ENCODE data around the gene MED22.
A peak's percentile ranks its signal among the peaks of the same experiment; 100 is the strongest.
"Not testable (repeated sequence)": the region's sequence is repeated elsewhere in the genome, so short reads cannot be mapped to it uniquely, and the experiment has no call there.

The MED22 gene

DNA sequence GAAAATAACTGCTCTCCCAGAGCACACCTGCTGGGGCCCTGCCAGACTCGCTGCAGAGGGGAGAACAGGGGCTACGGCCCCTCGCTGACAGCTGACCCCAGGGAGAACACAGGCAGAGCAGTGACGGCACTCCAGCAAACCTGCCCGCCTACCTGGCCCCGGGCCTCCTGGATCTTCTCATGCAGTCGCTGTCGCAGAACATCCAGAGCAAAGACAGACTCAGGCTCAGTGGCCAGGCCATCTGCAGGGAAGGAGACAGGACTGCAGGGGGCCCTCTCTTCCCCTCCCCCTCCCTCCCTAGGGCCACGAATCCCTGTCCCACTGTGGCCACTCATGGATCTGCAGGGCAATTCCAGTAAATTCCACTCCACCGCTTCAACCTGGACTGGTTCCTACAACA is 14.4 kb downstream of the MED22 start:
- Mint-ChIP-seq H3K36me3 (ENCODE audit: insufficient read depth) (peaks cover 63% of the 10 kb centered on the region), H3K27me3 (no peaks in the 10 kb centered on the region), H3K9me3 (no peaks in the 10 kb centered on the region), H3K4me1 (ENCODE audit: low read depth in 2 of 2) (peaks cover 17 to 18% of the 10 kb centered on the region in 2 donors), H3K27ac (no peak overlapping the region), H3K4me3 (no peak overlapping the region)
- no peak for ATAC-seq (replicated peaks)
- DNase-seq, result no peak

DNA sequence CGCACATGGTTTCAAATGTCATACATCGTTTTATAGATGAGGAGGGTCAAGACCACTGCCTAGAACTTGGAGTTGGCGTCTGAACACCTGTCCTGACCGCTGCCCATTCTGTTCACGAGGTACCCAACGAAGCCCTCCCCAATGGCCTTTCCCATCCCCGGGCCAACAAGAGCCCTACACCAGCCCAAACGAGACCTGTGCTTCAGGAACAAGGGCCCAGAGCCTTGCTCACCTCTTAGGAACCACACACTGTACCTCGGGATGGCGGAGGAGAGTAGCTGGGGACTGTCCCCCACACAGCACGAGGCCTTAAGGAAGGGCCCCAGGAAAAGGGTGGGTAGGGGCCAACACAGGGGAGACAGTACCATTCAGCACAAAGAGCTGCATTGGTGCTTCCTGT is 14.9 kb downstream of the MED22 start:
- Mint-ChIP-seq H3K9me3 (no peaks in the 10 kb centered on the region), H3K4me1 (ENCODE audit: low read depth in 2 of 2) (peaks cover 17 to 19% of the 10 kb centered on the region in 2 donors), H3K27ac (no peak overlapping the region), H3K27me3 (no peaks in the 10 kb centered on the region), H3K4me3 (no peak overlapping the region), H3K36me3 (ENCODE audit: insufficient read depth) (peaks cover 68% of the 10 kb centered on the region)
- ATAC-seq (replicated peaks) (no peak), DNase-seq (no peak)

DNA sequence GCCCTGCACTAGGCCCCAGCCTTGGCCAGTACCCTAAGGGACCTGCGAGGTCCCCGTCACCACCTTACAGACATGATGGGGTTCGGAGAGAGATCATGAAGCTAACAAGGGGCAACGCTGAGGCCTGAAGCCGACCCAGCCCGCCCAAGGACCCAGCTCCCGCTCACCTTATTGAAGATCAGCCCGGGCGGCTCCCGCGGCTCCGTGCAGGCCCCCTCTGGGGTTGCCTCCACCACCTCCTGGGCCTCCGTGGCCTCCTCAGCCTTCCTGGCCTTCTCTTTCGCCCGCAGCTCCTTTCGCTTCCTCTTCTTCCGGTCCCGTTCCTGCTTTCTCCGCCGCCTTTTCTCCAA is 15.6 kb downstream of the MED22 start:
- Mint-ChIP-seq H3K9me3 (no peaks in the 10 kb centered on the region), H3K27ac (no peak overlapping the region)

DNA sequence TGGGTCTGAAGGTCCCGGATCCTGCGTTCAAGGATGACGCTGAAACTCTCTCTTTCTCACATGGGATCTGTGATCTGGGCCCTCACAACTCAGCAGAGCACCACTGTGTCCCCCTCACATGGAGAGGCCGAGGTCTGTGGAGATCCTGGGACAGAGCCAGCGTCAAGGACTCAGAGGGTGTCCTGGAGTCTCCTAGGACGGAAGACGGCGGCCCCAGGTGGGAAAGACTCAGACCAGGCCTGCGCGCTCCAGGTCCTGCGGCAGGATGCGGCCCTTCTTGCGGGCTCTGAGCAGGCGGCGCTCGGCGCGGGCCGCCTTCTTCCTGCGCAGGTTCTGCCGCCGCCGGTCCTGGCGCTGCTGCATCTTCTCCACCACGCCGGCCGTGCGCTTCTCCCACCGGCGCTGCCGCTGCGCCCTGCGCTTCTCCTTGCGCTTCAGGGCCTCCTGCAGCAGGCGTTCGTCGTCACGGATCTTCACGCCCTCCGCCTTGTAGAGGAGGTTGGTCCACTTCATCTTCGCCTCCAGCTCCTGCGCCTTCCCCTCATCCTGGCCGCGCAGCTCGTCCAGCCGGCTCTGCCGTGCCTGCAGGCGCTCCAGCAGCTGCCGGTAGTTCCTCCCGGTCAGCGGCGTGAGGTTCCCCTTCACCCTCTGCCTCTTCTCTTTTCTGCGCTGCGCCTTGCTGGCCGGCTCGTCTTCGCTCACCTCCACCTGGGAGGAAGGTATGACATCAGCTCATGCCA is 16.1 kb downstream of the MED22 start:
- Mint-ChIP-seq H3K4me3 (no peak overlapping the region), H3K9me3 (no peaks in the 10 kb centered on the region), H3K27ac (no peak overlapping the region), H3K27me3 (no peaks in the 10 kb centered on the region), H3K36me3 (ENCODE audit: insufficient read depth) (peaks cover 65% of the 10 kb centered on the region), H3K4me1 (ENCODE audit: low read depth in 2 of 2) (peaks cover 15 to 19% of the 10 kb centered on the region in 2 donors)
- DNase-seq, result no peak
- no peak for ATAC-seq (replicated peaks)

More for the DNA sequence above, 15.6 kb downstream of the MED22 start:
- Mint-ChIP-seq H3K4me3 (no peak overlapping the region), H3K4me1 (ENCODE audit: low read depth in 2 of 2) (peaks cover 17 to 19% of the 10 kb centered on the region in 2 donors), H3K27me3 (no peaks in the 10 kb centered on the region), H3K36me3 (ENCODE audit: insufficient read depth) (peaks cover 65% of the 10 kb centered on the region)
- no peak for DNase-seq
- ATAC-seq (replicated peaks), result no peak

DNA sequence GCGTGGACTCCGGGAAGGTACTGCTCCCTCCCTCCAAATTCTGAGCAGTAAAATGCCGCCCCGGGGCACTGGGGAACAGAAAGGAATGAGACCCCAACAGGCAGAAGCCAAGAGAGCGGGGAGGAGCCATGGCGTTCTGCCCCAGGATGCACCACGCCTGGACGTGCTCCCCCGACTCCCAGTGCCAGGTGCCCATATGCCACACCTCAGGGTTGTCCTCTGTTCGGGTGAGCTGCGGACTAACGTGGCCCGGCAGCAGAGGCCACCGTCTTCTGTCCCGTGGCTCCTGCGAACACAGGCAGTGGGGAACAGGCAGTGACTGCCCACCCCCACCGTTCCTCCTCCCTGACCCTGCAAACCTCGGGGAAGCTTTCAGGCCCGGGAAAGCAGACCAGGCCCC is 16.7 kb downstream of the MED22 start:
- no peak overlapping the region for H3K4me3 Mint-ChIP-seq
- H3K9me3 Mint-ChIP-seq, result no peaks in the 10 kb centered on the region
- no peaks in the 10 kb centered on the region for H3K27me3 Mint-ChIP-seq
- ATAC-seq (replicated peaks), result no peak
- H3K27ac Mint-ChIP-seq, result no peak overlapping the region
- DNase-seq, result no peak
- peaks cover 65% of the 10 kb centered on the region for H3K36me3 Mint-ChIP-seq (ENCODE audit: insufficient read depth)
- peaks cover 10 to 19% of the 10 kb centered on the region in 2 donors for H3K4me1 Mint-ChIP-seq (ENCODE audit: low read depth in 2 of 2)

DNA sequence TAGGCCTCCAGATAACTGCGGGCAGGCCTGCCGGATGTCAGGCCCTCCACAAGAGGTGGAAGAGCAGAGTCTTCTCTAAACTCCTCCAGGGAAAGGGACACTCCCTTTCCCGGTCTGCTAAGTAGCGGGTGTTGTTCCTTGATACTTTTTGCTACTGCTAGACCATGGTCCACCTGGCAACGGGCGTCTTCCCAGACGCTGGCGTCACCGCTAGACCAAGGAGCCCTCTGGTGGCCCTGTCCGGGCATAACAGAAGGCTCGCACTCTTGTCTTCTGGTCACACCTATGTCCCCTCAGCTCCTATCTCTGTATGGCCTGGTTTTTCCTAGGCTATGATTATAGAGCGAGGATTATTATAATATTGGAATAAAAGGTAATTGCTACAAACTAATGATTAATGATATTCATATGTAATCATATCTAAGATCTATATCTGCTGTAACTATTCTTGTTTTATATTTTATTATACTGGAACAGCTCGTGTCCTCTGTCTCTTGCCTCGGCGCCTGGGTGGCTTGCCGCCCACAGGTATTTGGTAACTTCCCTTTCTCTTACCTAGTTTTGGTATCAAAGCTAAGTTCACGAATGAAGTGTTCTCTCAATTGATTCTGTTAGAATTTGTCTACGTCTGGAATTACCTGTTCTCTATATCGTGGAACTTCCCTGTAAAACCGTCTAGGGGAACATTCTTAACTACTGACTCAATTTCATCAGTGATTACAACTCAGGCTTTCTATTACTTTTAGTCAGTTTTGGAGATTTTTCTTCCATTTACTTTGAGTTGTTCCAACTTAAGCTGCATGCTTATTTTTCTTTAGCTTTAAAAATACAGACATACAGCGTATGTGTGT is 18.4 kb downstream of the MED22 start:
- H3K4me3 Mint-ChIP-seq; ATAC-seq (replicated peaks); DNase-seq; H3K9me3 Mint-ChIP-seq; H3K27me3 Mint-ChIP-seq; H3K27ac Mint-ChIP-seq: not testable (repeated sequence)
- peaks cover 4 to 10% of the 10 kb centered on the region in 2 donors for H3K4me1 Mint-ChIP-seq (ENCODE audit: low read depth in 2 of 2)
- H3K36me3 Mint-ChIP-seq (ENCODE audit: insufficient read depth), result peaks cover 52% of the 10 kb centered on the region

DNA sequence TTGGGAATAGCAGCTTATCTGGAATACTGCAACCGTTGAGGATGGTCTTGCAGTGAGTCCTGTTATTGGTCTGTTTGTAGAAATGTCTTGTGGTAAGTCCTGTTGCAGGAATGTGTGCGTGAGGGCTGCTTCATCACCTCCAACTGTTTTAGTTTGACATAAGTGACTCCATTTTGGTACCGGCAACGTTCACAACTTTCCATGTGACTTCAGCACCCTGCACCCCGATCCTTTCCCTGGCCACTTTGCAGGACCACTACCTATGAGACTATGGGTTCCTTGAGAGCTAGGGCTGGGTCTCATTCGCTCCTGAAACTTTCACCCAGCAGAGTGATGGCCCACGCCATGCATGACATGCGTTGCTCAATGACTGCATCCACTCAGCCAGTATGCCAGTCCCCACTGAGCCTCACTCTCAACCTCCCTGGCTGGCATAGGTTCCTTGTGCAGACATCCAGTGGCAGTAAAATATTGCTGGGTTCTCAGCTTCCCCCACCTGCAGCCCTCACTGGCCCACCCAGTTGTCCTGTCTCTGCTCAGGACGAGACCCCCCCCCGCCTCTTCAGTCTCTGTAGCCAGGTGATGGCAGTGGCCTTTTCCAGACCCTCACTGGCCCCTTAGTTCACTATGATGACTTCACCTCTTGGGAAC is 20.0 kb downstream of the MED22 start:
- peaks cover 8 to 10% of the 10 kb centered on the region in 2 donors for H3K4me1 Mint-ChIP-seq (ENCODE audit: low read depth in 2 of 2)
- no peak overlapping the region for H3K27ac Mint-ChIP-seq
- H3K9me3 Mint-ChIP-seq, result no peaks in the 10 kb centered on the region
- peaks cover 37% of the 10 kb centered on the region for H3K36me3 Mint-ChIP-seq (ENCODE audit: insufficient read depth)
- DNase-seq (no peak), ATAC-seq (replicated peaks) (no peak)
- H3K27me3 Mint-ChIP-seq, result no peaks in the 10 kb centered on the region
- no peak overlapping the region for H3K4me3 Mint-ChIP-seq

DNA sequence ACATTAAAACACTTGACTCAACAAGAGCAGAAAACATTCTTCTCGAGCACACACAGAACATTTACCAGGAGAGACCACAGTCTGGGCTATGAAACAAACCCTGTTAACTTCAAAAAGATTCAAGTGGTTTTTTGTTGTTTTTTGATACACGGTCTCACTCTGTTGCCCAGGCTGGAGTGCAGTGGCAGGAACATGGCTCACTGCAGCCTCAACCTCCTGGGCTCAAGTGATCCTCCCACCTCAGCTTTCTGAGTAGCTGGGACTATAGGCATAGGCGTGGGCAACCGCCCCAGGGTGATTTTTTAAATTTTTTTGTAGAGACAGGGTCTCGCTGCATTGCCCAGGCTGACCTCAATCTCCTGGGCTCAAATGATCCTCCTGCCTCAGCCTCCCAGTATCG is 20.9 kb downstream of the MED22 start:
- not testable (repeated sequence) for H3K9me3 Mint-ChIP-seq; H3K27me3 Mint-ChIP-seq; H3K27ac Mint-ChIP-seq; DNase-seq; ATAC-seq (replicated peaks); H3K4me1 Mint-ChIP-seq (ENCODE audit: low read depth in 2 of 2); H3K4me3 Mint-ChIP-seq
- peaks cover 27% of the 10 kb centered on the region for H3K36me3 Mint-ChIP-seq (ENCODE audit: insufficient read depth)

DNA sequence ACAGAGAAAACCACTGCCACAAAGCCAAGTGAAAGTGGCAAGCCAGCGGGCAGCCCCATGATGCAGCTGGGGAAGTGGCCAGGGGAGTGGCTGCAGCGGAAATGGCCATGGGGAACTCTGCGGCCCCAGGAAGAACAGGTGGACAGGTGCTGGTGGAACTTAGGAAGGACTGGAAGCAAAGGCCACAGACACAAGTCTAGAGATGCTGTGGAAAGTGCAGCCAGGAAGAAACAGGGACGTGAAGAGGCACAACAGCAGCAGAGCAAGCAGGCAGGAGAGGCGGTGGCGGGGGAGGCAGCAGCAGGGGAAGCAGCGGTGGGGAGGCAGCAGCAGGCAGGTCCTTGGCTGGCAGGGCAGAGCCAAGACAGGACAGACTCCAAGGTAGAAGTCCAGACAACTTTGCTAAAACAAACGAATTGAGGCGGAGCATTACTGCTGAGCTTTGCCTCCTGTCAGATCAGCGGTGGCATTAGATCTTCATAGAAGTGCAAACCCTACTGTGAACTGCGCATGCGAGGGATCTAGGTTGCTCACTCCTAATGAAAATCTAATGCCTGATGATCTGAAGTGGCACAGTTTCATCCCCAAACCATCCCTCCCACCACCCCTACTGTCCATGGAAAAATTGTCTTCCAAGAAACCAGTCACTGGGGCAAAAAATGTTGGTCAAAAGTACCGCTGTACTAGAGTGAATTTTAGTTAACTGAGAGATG is 23.8 kb downstream of the MED22 start:
- Mint-ChIP-seq H3K27me3 (peaks cover 0 to 5% of the 10 kb centered on the region in 2 donors), H3K27ac (peak overlapping the region in 1 of 2 donors; percentile 41), H3K36me3 (ENCODE audit: insufficient read depth) (peaks cover 13% of the 10 kb centered on the region), H3K9me3 (no peaks in the 10 kb centered on the region), H3K4me3 (no peak overlapping the region), H3K4me1 (ENCODE audit: low read depth in 2 of 2) (peaks cover 6% of the 10 kb centered on the region in 2 donors)
- ATAC-seq (replicated peaks) (no peak), DNase-seq (no peak)

DNA sequence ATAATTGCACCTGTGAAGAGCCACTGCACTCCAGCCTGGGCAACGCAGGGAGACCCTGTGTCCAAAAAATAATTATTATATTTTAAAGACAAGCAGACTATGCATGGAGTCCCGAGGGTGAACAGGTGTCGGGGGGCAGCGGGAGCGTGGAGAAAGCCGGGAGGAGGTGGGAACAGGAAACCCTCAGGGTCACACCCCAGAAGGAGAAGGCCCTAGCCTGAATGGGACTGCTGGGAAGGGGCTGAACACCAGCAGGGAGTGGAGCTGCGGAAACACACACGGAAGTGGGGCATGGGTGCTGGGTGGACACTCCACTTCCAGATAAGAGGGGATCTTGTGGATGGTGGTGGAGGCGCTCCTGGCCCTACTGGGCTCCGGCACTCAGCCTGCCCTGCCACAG is 24.7 kb downstream of the MED22 start:
- ATAC-seq (replicated peaks) (no peak), DNase-seq (no peak)
- H3K36me3 Mint-ChIP-seq (ENCODE audit: insufficient read depth), result peaks cover 4% of the 10 kb centered on the region
- peaks cover under 1 to 5% of the 10 kb centered on the region in 2 donors for H3K27me3 Mint-ChIP-seq
- peaks cover 0 to 4% of the 10 kb centered on the region in 2 donors for H3K4me1 Mint-ChIP-seq (ENCODE audit: low read depth in 2 of 2)
- H3K9me3 Mint-ChIP-seq, result no peaks in the 10 kb centered on the region
- no peak overlapping the region for H3K27ac Mint-ChIP-seq
- no peak overlapping the region for H3K4me3 Mint-ChIP-seq

DNA sequence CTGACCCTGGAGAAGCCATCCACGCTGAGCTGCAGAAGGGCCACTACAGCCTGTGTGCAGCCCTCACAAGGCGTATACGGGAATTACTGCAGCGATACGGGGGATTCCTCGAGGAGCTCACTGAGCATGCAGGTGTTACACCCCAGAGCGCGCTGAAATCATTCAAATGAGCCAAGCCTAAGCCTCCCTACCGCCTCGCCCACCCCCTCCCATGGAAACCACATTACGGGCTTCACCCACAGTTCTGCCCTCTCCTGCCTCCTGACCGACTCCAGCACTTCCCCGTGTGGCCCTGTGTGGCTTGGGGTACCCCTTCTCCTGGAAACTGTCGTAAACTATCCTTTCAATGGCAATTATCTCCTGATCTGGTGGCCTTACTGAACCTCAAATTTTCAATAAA is 25.2 kb downstream of the MED22 start:
- Mint-ChIP-seq H3K4me3 (no peak overlapping the region), H3K4me1 (ENCODE audit: low read depth in 2 of 2) (peaks cover 0 to 4% of the 10 kb centered on the region in 2 donors), H3K36me3 (ENCODE audit: insufficient read depth) (peaks cover 3% of the 10 kb centered on the region), H3K9me3 (no peaks in the 10 kb centered on the region), H3K27ac (no peak overlapping the region), H3K27me3 (peaks cover 5% of the 10 kb centered on the region in 2 donors)
- DNase-seq (no peak), ATAC-seq (replicated peaks) (no peak)

DNA sequence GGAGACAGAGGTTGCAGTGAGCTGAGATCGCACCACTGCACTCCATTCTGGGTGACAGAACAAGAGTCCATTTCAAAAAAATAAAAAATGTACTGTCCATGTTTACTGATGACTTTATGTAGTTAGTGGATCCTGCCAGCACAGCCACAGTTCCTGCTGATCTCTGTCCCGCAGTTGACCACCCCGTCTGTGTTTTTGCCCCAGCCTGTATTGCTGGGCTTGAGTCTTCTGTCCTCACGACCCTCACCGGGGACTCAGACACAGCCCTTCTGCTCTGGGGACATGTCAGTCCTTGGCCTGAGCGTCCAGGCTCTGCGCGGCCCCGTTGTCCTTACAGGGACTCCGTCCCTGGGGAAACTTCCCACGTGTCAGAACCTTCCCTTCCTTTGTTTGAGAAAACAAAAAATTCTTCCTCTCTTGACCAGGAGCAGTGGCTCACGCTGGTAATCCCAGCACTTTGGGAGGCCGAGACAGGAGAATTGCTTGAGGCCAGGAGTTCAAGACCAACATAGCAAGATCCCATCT is 26.5 kb downstream of the MED22 start:
- Mint-ChIP-seq H3K4me3 (no peak overlapping the region), H3K4me1 (ENCODE audit: low read depth in 2 of 2) (peaks cover 0 to 4% of the 10 kb centered on the region in 2 donors), H3K9me3 (no peaks in the 10 kb centered on the region), H3K27me3 (peaks cover 5 to 14% of the 10 kb centered on the region in 2 donors), H3K27ac (no peak overlapping the region), H3K36me3 (ENCODE audit: insufficient read depth) (peaks cover 3% of the 10 kb centered on the region)
- DNase-seq, result no peak
- ATAC-seq (replicated peaks), result no peak

DNA sequence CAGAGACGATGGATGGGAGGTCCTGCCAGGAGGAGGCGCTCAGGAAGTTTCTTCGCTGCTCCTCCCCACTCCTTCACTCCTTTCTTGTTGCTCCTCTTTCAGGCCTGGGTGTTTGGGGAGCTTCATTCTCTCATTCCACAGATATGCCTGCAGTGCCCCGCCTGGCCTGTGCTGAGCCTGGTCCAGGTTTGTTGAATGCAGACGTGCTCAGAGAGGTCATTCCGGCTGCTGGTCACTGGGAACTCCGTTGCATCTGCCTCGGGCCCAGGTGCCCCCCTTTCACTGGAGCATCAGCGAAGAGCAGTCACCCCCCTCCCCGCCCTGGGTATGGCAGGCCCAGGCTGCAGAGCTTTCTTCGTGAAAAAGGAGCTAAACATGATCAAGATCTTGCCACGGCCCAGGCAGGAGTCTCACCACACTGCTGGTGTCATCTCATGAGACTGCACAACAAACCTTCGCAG is 27.5 kb downstream of the MED22 start:
- Mint-ChIP-seq H3K27ac (no peak overlapping the region), H3K9me3 (no peaks in the 10 kb centered on the region), H3K36me3 (ENCODE audit: insufficient read depth) (peaks cover 3% of the 10 kb centered on the region), H3K4me1 (ENCODE audit: low read depth in 2 of 2) (peaks cover 0 to 4% of the 10 kb centered on the region in 2 donors), H3K4me3 (no peak overlapping the region), H3K27me3 (peaks cover 5 to 14% of the 10 kb centered on the region in 2 donors)
- ATAC-seq (replicated peaks) (no peak), DNase-seq (no peak)
